OCI-LY1 (cell line): ENCODE data around the gene C4BPB.

Experiments
- EZH2 ChIP-seq: fragments of 200-600 bp; sonication (generic), shearing (Covaris generic); IDR thresholded peaks from 2 replicates; pipeline ENCODE4 v1.8.0; 2017; ENCODE audit warnings: borderline replicate concordance, mixed run types, mild to moderate bottlenecking, antibody characterized with exemption, low read length, moderate library complexity, mixed read lengths
- TF ChIP-seq, protein P1 (sequence below): fragments of 200-600 bp; sonication (generic), shearing (Covaris generic); IDR thresholded peaks from 2 replicates; pipeline ENCODE4 v1.5.1; 2017; ENCODE audit warnings: mild to moderate bottlenecking, antibody characterized with exemption, low read length, moderate library complexity, mixed read lengths

GRCh38 chr1:207050480-207051190, 38.0 kb upstream of the C4BPB start:
- TF ChIP-seq, protein P1, sequence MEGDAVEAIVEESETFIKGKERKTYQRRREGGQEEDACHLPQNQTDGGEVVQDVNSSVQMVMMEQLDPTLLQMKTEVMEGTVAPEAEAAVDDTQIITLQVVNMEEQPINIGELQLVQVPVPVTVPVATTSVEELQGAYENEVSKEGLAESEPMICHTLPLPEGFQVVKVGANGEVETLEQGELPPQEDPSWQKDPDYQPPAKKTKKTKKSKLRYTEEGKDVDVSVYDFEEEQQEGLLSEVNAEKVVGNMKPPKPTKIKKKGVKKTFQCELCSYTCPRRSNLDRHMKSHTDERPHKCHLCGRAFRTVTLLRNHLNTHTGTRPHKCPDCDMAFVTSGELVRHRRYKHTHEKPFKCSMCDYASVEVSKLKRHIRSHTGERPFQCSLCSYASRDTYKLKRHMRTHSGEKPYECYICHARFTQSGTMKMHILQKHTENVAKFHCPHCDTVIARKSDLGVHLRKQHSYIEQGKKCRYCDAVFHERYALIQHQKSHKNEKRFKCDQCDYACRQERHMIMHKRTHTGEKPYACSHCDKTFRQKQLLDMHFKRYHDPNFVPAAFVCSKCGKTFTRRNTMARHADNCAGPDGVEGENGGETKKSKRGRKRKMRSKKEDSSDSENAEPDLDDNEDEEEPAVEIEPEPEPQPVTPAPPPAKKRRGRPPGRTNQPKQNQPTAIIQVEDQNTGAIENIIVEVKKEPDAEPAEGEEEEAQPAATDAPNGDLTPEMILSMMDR, result no peak
- TF ChIP-seq EZH2, result no peak
